IMR-90 (cell line): ENCODE measurements around the gene ZNF550. TPM values are rescaled to one million over a fixed set of nuclear protein-coding genes. Genes with fewer than 3 reads are reported as not detected.

Experiments used
- ATAC-seq: fragments of 200-7000 bp; cut with Tn5 transposase; 2 replicates; pipeline ENCODE4 v1.9.1; 2020; ENCODE audit warnings: low read depth, mild to moderate bottlenecking, moderate library complexity
- BruUV-seq: library from RNA; stranded (reverse); fragments of 400-500 nt; replicated peaks from 2 replicates; lab custom pipeline; 2021; lab: Mats Ljungman, UMichigan
- CTCF ChIA-PET: fragments of 300-600 bp; formaldehyde crosslinking; extraction: SDS; loops from one replicate; lab custom pipeline; 2021; ENCODE audit warnings: antibody characterized with exemption; lab: Yijun Ruan, JAX
- POLR2A ChIA-PET: fragments of 300-600 bp; sonication (Branson Sonifier 250); formaldehyde crosslinking; loops from one replicate; lab custom pipeline; 2022; ENCODE audit warnings: antibody characterized with exemption; ENCODE audit not compliant: unreplicated experiment; lab: Charles Lee
- DNase-seq: peaks from one replicate; pipeline ENCODE4 v3.0.0; 2013
- H2AFZ ChIP-seq: replicated peaks from 2 replicates; pipeline ENCODE3; 2013; ENCODE audit warnings: low read length, mild to moderate bottlenecking; ENCODE audit not compliant: poor library complexity
- H2AK5ac ChIP-seq: 2 replicates; pipeline ENCODE4 v1.6.1; 2013; ENCODE audit warnings: low read depth, low read length, inconsistent platforms
- H2AK9ac ChIP-seq: replicated peaks from 2 replicates; pipeline ENCODE3; 2013; ENCODE audit warnings: mild to moderate bottlenecking, low read depth, low read length, moderate library complexity; ENCODE audit not compliant: poor library complexity
- H2BK120ac ChIP-seq: 2 replicates; pipeline ENCODE4 v1.6.1; 2013; ENCODE audit warnings: low read depth, low read length, inconsistent platforms
- H2BK15ac ChIP-seq: 3 replicates; pipeline ENCODE4 v1.6.1; 2013; ENCODE audit warnings: low read depth, low read length, inconsistent platforms
- H2BK20ac ChIP-seq: 2 replicates; pipeline ENCODE4 v1.6.1; 2013; ENCODE audit warnings: low read depth, mild to moderate bottlenecking, inconsistent platforms, low read length, moderate library complexity
- H2BK5ac ChIP-seq: 2 replicates; pipeline ENCODE4 v1.6.1; 2013; ENCODE audit warnings: mild to moderate bottlenecking, low read depth, low read length, inconsistent platforms; ENCODE audit not compliant: poor library complexity, severe bottlenecking
- H3K14ac ChIP-seq: replicated peaks from 2 replicates; pipeline ENCODE4 v1.6.1; 2013; ENCODE audit warnings: low read depth, low read length, inconsistent platforms
- H3K18ac ChIP-seq: 2 replicates; pipeline ENCODE4 v1.6.1; 2013; ENCODE audit warnings: low read depth, low read length, control low read depth
- H3K23ac ChIP-seq: 2 replicates; pipeline ENCODE4 v1.6.1; 2013; ENCODE audit warnings: low read depth, low read length, inconsistent platforms
- H3K27ac ChIP-seq: 2 replicates; pipeline ENCODE4 v1.5.1; 2013; ENCODE audit warnings: mild to moderate bottlenecking, control low read depth, low read length; ENCODE audit not compliant: insufficient read depth
- H3K27me3 ChIP-seq: 2 replicates; pipeline ENCODE4 v1.6.1; 2013; ENCODE audit warnings: low read length; ENCODE audit not compliant: control insufficient read depth, insufficient read depth
- H3K36me3 ChIP-seq: 2 replicates; pipeline ENCODE4 v1.6.1; 2013; ENCODE audit warnings: low read length, mixed read lengths; ENCODE audit not compliant: control insufficient read depth, insufficient read depth
- H3K4ac ChIP-seq: 2 replicates; pipeline ENCODE4 v1.6.1; 2013; ENCODE audit warnings: low read depth, low read length, inconsistent platforms
- H3K4me1 ChIP-seq: 2 replicates; pipeline ENCODE4 v1.6.1; 2013; ENCODE audit warnings: low read length, mixed read lengths; ENCODE audit not compliant: control insufficient read depth, insufficient read depth
- H3K4me2 ChIP-seq: 2 replicates; pipeline ENCODE4 v1.6.1; 2013; ENCODE audit warnings: low read depth, mild to moderate bottlenecking, control low read depth, low read length, moderate library complexity
- H3K4me3 ChIP-seq: 2 replicates; pipeline ENCODE4 v1.5.1; 2013; ENCODE audit warnings: low read depth, mild to moderate bottlenecking, control low read depth, low read length, moderate library complexity; ENCODE audit not compliant: insufficient read depth
- H3K56ac ChIP-seq: 2 replicates; pipeline ENCODE4 v1.6.1; 2013; ENCODE audit warnings: low read length, inconsistent platforms; ENCODE audit not compliant: insufficient read depth; ENCODE audit errors: extremely low read depth
- H3K79me1 ChIP-seq, 2 experiments: 2 replicates each; pipeline ENCODE4 v1.6.1; 2013; ENCODE audit warnings: low read length in 2 of 2, inconsistent platforms in 1 of 2, low read depth in 1 of 2
- H3K9ac ChIP-seq: 2 replicates; pipeline ENCODE4 v1.6.1; 2013; ENCODE audit warnings: low read depth, low read length, control low read depth
- H3K9me1 ChIP-seq: 2 replicates; pipeline ENCODE4 v1.6.1; 2013; ENCODE audit warnings: low read length, inconsistent platforms; ENCODE audit not compliant: insufficient read depth
- H3K9me3 ChIP-seq: 2 replicates; pipeline ENCODE4 v1.6.1; 2013; ENCODE audit warnings: low read length; ENCODE audit not compliant: control insufficient read depth, insufficient read depth
- H4K20me1 ChIP-seq: 2 replicates; pipeline ENCODE4 v1.6.1; 2013; ENCODE audit warnings: low read length, inconsistent platforms; ENCODE audit not compliant: insufficient read depth
- H4K5ac ChIP-seq: 2 replicates; pipeline ENCODE4 v1.6.1; 2013; ENCODE audit warnings: mild to moderate bottlenecking, low read depth, low read length, control low read depth
- H4K8ac ChIP-seq, 2 experiments: 2 replicates each; pipeline ENCODE4 v1.6.1; 2013; ENCODE audit warnings: low read depth in 2 of 2, low read length in 2 of 2, control low read depth in 1 of 2, inconsistent platforms in 1 of 2
- H4K91ac ChIP-seq: 2 replicates; pipeline ENCODE4 v1.6.1; 2013; ENCODE audit warnings: low read depth, low read length, inconsistent platforms; ENCODE audit not compliant: insufficient read depth
- BHLHE40 ChIP-seq: fragments of 150-350 bp; IDR thresholded peaks from 2 replicates; pipeline ENCODE4 v1.6.1; 2016; ENCODE audit warnings: mild to moderate bottlenecking, low read depth, low read length
- CEBPB ChIP-seq: IDR thresholded peaks from 2 replicates; pipeline ENCODE4 v1.6.1; 2012; ENCODE audit warnings: low read depth, low read length, improper control_type of control experiment
- CHD1 ChIP-seq: IDR thresholded peaks from 2 replicates; pipeline ENCODE4 v1.6.1; 2012; ENCODE audit warnings: low read depth, low read length, improper control_type of control experiment
- CTCF ChIP-seq: conservative IDR thresholded peaks from 2 replicates; pipeline ENCODE4 v1.5.1; 2012; ENCODE audit warnings: mild to moderate bottlenecking, low read depth, low read length, improper control_type of control experiment
- FOS ChIP-seq: fragments of 150-350 bp; IDR thresholded peaks from 2 replicates; pipeline ENCODE4 v1.6.1; 2016; ENCODE audit warnings: low read depth, low read length
- MAFK ChIP-seq: IDR thresholded peaks from 2 replicates; pipeline ENCODE4 v1.6.1; 2012; ENCODE audit warnings: low read depth, low read length, improper control_type of control experiment
- MAZ ChIP-seq: IDR thresholded peaks from 2 replicates; pipeline ENCODE4 v1.6.1; 2012; ENCODE audit warnings: low read depth, mild to moderate bottlenecking, low read length, improper control_type of control experiment, moderate library complexity, borderline replicate concordance
- MXI1 ChIP-seq: IDR thresholded peaks from 2 replicates; pipeline ENCODE4 v1.6.1; 2012; ENCODE audit warnings: low read depth, mild to moderate bottlenecking, low read length, moderate library complexity, borderline replicate concordance
- NFE2L2 ChIP-seq: fragments of 150-350 bp; IDR thresholded peaks from 2 replicates; pipeline ENCODE4 v1.6.1; 2016; ENCODE audit warnings: low read depth, mild to moderate bottlenecking, low read length
- RAD21 ChIP-seq: IDR thresholded peaks from 2 replicates; pipeline ENCODE4 v1.6.1; 2012; ENCODE audit warnings: low read length, improper control_type of control experiment
- RCOR1 ChIP-seq: IDR thresholded peaks from 2 replicates; pipeline ENCODE4 v1.6.1; 2012; ENCODE audit warnings: mild to moderate bottlenecking, low read length, improper control_type of control experiment; ENCODE audit not compliant: insufficient replicate concordance
- RFX5 ChIP-seq: IDR thresholded peaks from 2 replicates; pipeline ENCODE4 v1.8.0; 2012; ENCODE audit warnings: low read depth, mild to moderate bottlenecking, low read length, moderate library complexity
- SMC3 ChIP-seq: fragments of 150-350 bp; IDR thresholded peaks from 2 replicates; pipeline ENCODE4 v1.6.1; 2016; ENCODE audit warnings: low read depth, mild to moderate bottlenecking, antibody characterized with exemption, low read length, moderate library complexity
- WGBS, 2 experiments: methylation state at CpG; one replicate each; pipeline versions ENCODE4 v1.1.5 to v1.1.7; 2013; ENCODE audit warnings: missing lambda C conversion rate in 2 of 2; ENCODE audit not compliant: insufficient read length in 1 of 2; ENCODE audit errors: extremely low coverage in 2 of 2; 5-methylcytosine and 5-hydroxymethylcytosine counted together
- dilution Hi-C: fragments of 300-500 bp; cut with HindIII; formaldehyde crosslinking; loops from one replicate; pipeline ENCODE4 v1.14.3; 2018; ENCODE audit warnings: low sequenced_read_pairs; ENCODE audit not compliant: unreplicated experiment
- in situ Hi-C: fragments of 300-500 bp; cut with MboI; formaldehyde crosslinking; loops from 3 replicates; pipeline ENCODE4 v1.14.3; 2019; ENCODE audit warnings: low sequenced_read_pairs, inconsistent platforms, mixed read lengths
- intact Hi-C: fragments of 100-400 bp; cut with micrococcal nuclease; formaldehyde crosslinking; loops from 2 replicates; pipeline ENCODE4 v1.10.0; 2022
- polyA plus RNA-seq, 3 experiments: library from polyadenylated mRNA; depleted of rRNA; stranded (reverse); fragments of >200 nt; gene quantifications; 2 replicates each; pipeline ENCODE4 v1.2.3, GENCODE V29; 2012; ENCODE audit warnings: low replicate concordance in 1 of 3
- total RNA-seq: library from RNA; depleted of rRNA; stranded (reverse); fragments of >200 nt; gene quantifications from 2 replicates; pipeline ENCODE4 v1.2.3, GENCODE V29; 2012
- TF ChIP-seq, protein P1 (sequence below): fragments of 150-350 bp; IDR thresholded peaks from 2 replicates; pipeline ENCODE4 v1.6.1; 2017; ENCODE audit warnings: mild to moderate bottlenecking, antibody characterized with exemption, low read length, low read depth
- TF ChIP-seq, protein P2 (sequence below): fragments of 150-350 bp; IDR thresholded peaks from 2 replicates; pipeline ENCODE4 v1.6.1; 2016; ENCODE audit warnings: low read depth, mild to moderate bottlenecking, low read length, moderate library complexity, borderline replicate concordance

The ZNF550 gene
- total and polyA plus RNA-seq, 2 of the 4 experiments (the other 2 are of a cell fraction), result 5.7 to 12.5 TPM

GRCh38 chr19:57559008-57559403 lies 657 bp downstream of the ZNF550 start:
- Histone ChIP-seq H3K18ac (no peak overlapping the region), H3K4me2 (peak overlapping the region; percentile 89), H3K9me1 (no peaks in the 10 kb centered on the region), H4K8ac (peak overlapping the region in 1 of 2 experiments; percentile 0; a peak in 2 of 4 replicates), H4K20me1 (no peaks in the 10 kb centered on the region), H3K79me1 (peaks cover 9 to 32% of the 10 kb centered on the region in 2 experiments; a peak in 3 of 4 replicates), H3K4ac (no peak overlapping the region), H3K4me3 (peak overlapping the region; percentile 95), H4K91ac (no peak overlapping the region), H2AFZ (peak overlapping the region; percentile 97), H2BK120ac (no peak overlapping the region), H3K9ac (peak overlapping the region; percentile 91), H2AK9ac (peak overlapping the region; percentile 90), H3K27ac (peak overlapping the region; percentile 75), H3K56ac (no peak overlapping the region), H2BK5ac (no peak overlapping the region), H2BK20ac (no peak overlapping the region), H3K14ac (peak overlapping the region; percentile 9; the same call in 1 of the 2 replicates), H3K23ac (peak overlapping the region; percentile 70), H3K9me3 (peaks cover 14% of the 10 kb centered on the region), H2AK5ac (peak overlapping the region; percentile 29; the same call in 1 of the 2 replicates), H2BK15ac (no peak overlapping the region), H3K36me3 (peaks cover 19% of the 10 kb centered on the region), H4K5ac (peak overlapping the region; percentile 6; the same call in 1 of the 2 replicates), H3K27me3 (no peaks in the 10 kb centered on the region), H3K4me1 (peaks cover 2% of the 10 kb centered on the region)
- in situ Hi-C loops (no loop called here), dilution Hi-C loops (no loop called here), intact Hi-C loops (no loop called here)
- no peak for TF ChIP-seq RAD21
- no peak for TF ChIP-seq FOS
- no peak for TF ChIP-seq CTCF
- no peak for TF ChIP-seq SMC3
- TF ChIP-seq MAFK, result no peak
- TF ChIP-seq, protein P1, sequence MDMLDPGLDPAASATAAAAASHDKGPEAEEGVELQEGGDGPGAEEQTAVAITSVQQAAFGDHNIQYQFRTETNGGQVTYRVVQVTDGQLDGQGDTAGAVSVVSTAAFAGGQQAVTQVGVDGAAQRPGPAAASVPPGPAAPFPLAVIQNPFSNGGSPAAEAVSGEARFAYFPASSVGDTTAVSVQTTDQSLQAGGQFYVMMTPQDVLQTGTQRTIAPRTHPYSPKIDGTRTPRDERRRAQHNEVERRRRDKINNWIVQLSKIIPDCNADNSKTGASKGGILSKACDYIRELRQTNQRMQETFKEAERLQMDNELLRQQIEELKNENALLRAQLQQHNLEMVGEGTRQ, result no peak
- TF ChIP-seq RFX5, result no peak
- no peak for TF ChIP-seq CEBPB
- TF ChIP-seq MXI1, result no peak
- TF ChIP-seq NFE2L2, result no peak
- TF ChIP-seq, protein P2, sequence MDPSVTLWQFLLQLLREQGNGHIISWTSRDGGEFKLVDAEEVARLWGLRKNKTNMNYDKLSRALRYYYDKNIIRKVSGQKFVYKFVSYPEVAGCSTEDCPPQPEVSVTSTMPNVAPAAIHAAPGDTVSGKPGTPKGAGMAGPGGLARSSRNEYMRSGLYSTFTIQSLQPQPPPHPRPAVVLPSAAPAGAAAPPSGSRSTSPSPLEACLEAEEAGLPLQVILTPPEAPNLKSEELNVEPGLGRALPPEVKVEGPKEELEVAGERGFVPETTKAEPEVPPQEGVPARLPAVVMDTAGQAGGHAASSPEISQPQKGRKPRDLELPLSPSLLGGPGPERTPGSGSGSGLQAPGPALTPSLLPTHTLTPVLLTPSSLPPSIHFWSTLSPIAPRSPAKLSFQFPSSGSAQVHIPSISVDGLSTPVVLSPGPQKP, result no peak
- no peak for TF ChIP-seq CHD1
- no peak for TF ChIP-seq MAZ
- TF ChIP-seq BHLHE40, result no peak
- TF ChIP-seq RCOR1, result no peak
- ChIA-PET CTCF (no interaction called here), POLR2A (interaction anchor here (0.7 kb wide), 1 partner anchor 55 kb away, joined by 3 read pairs; the partner anchor contains the start of gene ZNF134)
- ATAC-seq, result peak; percentile 55
- WGBS, 2 experiments, result no CpG with 5 or more reads among the region's 22 CpGs
- DNase-seq, result no peak
- no TSS peak for BruUV-seq
